Measurements from ENCODE around the gene PSME4.
"Not testable (repeated sequence)": the region's sequence is repeated elsewhere in the genome, so short reads cannot be mapped to it uniquely, and the experiment has no call there.

PSME4 gene

GRCh38 chr2:53881360-53881759, 89.4 kb downstream of the PSME4 start:
- no peak for ATAC-seq

GRCh38 chr2:53880756-53881155, 90.0 kb downstream of the PSME4 start:
- no peak for ATAC-seq

DNA sequence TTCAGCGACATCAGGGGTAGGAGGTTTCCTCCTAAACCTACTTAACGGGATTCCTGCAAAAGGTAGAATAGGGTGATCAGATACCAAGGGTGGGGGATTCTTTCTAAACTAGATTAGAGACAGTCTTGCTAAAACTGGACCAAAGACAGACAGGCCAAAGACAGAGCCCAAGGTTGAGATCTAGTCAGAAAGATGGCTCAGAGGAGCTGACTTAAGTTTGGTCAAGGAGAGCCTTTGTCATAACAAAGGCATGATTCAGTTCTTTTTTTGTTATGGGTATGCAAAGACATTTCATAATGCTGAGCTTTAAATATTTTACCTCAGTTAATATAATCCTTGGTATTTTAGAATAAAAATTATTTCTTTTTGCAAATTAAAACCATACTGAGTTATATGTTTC, 93.2 kb downstream of the PSME4 start:
- ATAC-seq, result no peak

- no peak for ATAC-seq
Measured at GRCh38 chr2:53877112-53877511, 93.7 kb downstream of the PSME4 start.

DNA sequence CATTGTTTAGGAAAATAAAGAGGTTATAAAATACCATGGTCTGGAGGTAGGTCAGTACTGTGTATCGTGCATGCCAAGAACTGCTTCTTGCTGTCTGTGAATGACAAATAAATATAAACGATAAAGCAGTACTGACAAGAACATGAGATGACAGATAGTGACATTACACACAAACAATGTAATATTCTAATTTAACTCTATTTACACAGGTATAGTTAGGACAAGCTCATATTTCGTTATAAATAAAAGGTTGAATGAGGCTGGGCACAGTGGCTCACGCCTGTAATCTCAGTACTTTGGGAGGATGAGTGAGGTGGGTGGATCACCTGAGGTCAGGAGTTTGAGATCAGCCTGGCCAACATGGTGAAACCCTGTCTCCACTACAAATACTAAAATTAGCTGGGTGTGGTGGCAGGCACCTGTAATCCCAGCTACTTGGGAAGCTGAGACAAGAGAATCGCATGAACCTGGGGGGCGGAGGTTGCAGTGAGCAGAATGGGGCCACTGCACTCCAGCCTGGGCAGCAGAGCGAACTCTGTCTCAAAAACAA, 96.3 kb downstream of the PSME4 start:
- ATAC-seq, result no peak

GRCh38 chr2:53867773-53868172, 103.0 kb downstream of the PSME4 start:
- ATAC-seq, result no peak

DNA sequence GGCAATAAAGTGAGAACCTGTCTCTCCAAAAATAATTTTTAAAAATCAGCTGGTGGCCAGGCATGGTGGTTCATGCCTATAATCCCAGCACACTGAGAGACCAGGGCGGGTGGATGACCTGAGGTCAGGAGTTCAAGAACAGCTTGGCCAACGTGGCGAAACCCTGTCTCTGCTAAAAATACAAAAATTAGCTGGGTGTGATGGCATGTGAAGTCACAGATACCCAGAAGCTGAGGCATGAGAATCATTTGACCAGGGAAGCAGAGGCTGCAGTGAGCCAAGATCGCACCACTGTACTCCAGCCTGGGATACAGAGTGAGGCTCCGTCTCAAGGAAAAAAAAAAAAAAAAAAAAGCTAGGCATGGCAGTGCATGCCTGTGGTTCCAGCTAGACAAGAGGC, 103.6 kb downstream of the PSME4 start:
- no peak for ATAC-seq

GRCh38 chr2:53865962-53866361, 104.8 kb downstream of the PSME4 start:
- ATAC-seq, result no peak

GRCh38 chr2:53865264-53865663, 105.5 kb downstream of the PSME4 start:
- no peak for ATAC-seq

DNA sequence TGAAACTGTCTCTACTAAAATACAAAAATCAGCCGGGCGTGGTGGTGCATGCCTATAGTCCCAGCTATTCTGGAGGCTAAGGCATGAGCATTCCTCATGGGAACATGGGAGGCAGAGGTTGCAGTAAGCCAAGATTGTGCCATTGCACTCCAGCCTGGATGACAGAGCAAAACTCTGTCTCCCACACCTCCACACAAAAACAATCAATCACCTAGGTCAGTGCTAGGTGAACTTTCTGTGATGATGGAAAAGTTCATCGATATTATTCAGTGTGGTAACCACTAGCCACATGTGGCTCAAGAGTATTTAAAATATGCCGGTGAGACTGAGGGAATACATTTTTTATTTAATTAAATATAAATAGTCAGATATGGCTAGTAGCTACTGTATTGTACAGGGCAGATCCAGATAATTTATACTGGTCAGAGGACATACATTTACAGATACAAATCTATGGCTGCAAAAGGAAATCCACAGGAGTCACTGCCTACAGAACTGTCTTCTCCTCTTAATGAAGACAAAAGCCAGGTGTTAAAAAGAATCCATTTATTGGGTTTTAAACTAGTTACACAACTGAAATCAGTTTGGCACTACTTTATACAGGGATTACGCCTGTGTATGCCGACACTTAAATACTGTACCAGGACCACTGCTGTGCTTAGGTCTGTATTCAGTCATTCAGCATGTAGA, 107.1 kb downstream of the PSME4 start:
- ATAC-seq, result no peak

- no peak for ATAC-seq
Measured at GRCh38 chr2:53861824-53862223, 109.0 kb downstream of the PSME4 start.

GRCh38 chr2:53859206-53860181, 111.3 kb downstream of the PSME4 start, which contains the start of gene GPR75:
Gene GPR75, minus strand, starts transcription at chr2:53859967. Its CDS starts 5,211 bp downstream, at chr2:53854756.
- ATAC-seq, result no peak

DNA sequence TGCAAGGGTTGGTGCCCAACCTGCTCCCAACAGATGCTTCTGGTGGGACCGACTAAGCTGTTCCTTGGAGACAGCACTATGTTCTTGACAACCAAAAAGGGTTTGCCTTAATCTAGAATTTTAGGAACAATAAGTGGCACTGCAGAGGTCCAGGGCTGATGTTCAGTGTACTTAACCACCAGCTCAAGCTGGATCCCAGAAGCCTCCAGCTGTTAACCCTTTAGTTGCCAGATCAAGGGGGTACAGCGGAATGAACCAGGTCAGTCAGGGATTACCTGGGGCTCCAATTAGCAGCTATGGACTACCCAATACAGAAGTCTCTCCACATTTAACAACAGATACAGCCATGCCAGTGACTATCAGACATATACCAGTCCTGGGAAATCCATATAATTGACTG, 114.5 kb downstream of the PSME4 start:
- no peak for ATAC-seq

- peak; percentile 78 to 86 for ATAC-seq
Measured at GRCh38 chr2:53854678-53855077, 116.1 kb downstream of the PSME4 start.

DNA sequence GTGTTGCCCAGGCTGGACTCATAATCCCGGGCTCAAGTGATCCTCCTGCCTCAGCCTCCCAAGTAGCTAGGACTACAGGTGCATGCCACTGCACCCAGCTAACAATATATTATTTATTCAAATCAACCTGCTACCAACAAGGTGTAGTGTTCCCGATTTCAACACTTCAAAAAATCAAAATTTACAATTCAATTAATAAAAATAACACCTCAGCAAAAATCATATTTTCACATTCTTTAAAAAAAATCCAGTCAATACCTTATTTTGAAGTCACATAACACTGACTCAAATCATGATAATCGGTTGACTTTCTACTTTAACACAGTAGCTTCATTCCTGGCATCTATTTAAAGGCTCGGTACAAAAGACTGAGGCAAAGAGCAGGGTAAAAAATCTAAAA, 118.3 kb downstream of the PSME4 start:
- ATAC-seq, result no peak

- not testable (repeated sequence) for ATAC-seq
Measured at GRCh38 chr2:53851052-53851757, 119.6 kb downstream of the PSME4 start.

GRCh38 chr2:53848062-53848461, 122.7 kb downstream of the PSME4 start:
- no peak for ATAC-seq

DNA sequence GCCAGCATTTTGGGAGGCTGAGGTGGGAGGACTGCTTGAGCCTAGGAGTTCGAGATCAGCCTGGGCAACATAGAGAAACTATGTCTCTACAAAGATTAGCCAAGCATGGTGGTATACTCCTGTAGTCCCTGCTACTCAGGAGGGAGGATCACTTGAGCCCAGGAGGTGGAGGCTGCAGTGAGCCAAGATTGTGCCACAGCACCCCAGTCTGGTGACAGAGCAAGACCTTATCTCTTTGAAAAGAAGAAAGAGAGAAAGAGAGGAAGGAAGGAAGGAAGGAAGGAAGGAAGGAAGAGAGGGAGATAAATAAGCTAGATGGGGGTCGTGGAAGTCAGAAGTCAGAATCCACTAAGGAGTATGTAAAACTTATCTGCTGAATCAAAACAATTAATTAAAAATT, 127.2 kb downstream of the PSME4 start:
- no peak for ATAC-seq

GRCh38 chr2:53842891-53843290, 127.9 kb downstream of the PSME4 start:
- ATAC-seq, result no peak

- not testable (repeated sequence) for ATAC-seq
Measured at GRCh38 chr2:53841651-53842050, 129.1 kb downstream of the PSME4 start.

DNA sequence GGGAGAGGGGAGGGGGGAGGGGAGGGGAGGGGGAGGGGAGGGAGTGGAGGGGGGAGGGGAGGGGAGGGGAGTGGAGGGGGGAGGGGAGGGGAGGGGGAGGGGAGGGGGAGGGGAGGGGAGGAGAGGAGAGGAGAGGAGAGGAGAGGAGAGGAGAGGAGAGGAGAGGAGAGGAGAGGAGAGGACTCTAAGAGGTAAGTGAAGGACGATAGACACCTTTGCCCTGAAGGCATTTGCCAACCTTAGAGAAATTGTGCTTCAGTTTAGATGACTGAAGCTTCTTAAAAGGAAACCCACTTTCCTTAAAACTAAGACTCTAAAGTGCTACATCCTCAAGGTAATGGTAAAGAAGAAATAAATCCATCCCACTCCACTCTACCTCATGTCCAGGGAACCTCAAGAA, 130.2 kb downstream of the PSME4 start:
- no peak for ATAC-seq

DNA sequence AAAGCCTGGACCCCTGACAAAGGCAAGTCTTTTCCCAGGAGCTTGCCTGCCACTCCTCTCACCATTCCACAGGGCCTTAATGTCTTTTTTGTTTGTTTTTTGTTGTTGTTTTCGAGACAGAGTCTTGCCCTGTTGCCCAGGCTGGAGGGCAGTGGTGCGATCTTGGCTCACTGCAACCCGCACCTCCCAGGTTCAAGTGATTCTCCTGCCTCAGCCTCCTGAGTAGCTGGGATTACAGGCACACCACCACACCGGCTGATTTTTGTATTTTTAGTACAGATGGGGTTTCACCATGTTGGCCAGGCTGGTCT, 140.9 kb downstream of the PSME4 start:
- not testable (repeated sequence) for ATAC-seq

All from activated CD4-positive, CD25-positive, alpha-beta regulatory T cell treated with anti-CD3 and anti-CD28 coated beads, Interleukin-2, amount 50 U/mL, for 24 hours (primary cell).